HG03520 (cell line): ENCODE measurements around the gene TNS4.

Experiments used
- ATAC-seq: cut with Tn5 transposase; IDR thresholded peaks from one replicate; pipeline ENCODE4 v1.9.1; 2021; ENCODE audit warnings: mild to moderate bottlenecking, moderate library complexity; ENCODE audit not compliant: unreplicated experiment

Gene TNS4

GRCh38 chr17:40518401-40519088, 17.1 kb upstream of the TNS4 start:
- ATAC-seq: no peak

GRCh38 chr17:40517981-40518380, 16.6 kb upstream of the TNS4 start:
- ATAC-seq: no peak

GRCh38 chr17:40517286-40517662, 15.9 kb upstream of the TNS4 start:
- no peak for ATAC-seq

GRCh38 chr17:40516581-40517285, 15.3 kb upstream of the TNS4 start:
- ATAC-seq: no peak

- ATAC-seq: no peak
Measured at GRCh38 chr17:40515491-40516041, 14.1 kb upstream of the TNS4 start.

- no peak for ATAC-seq
Measured at GRCh38 chr17:40515011-40515410, 13.6 kb upstream of the TNS4 start.

GRCh38 chr17:40514013-40514875, 12.8 kb upstream of the TNS4 start:
- no peak for ATAC-seq

GRCh38 chr17:40511667-40512220, 10.3 kb upstream of the TNS4 start:
- ATAC-seq: no peak

- ATAC-seq: no peak
Measured at GRCh38 chr17:40511136-40511535, 9.7 kb upstream of the TNS4 start.

GRCh38 chr17:40510328-40510648, 8.9 kb upstream of the TNS4 start:
- ATAC-seq: no peak

- no peak for ATAC-seq
Measured at GRCh38 chr17:40509626-40510327, 8.4 kb upstream of the TNS4 start.

- ATAC-seq: no peak
Measured at GRCh38 chr17:40506786-40507185, 5.4 kb upstream of the TNS4 start.

GRCh38 chr17:40503154-40503553, 1.7 kb upstream of the TNS4 start:
- ATAC-seq: no peak

GRCh38 chr17:40502716-40503115, 1.3 kb upstream of the TNS4 start:
- ATAC-seq: no peak

GRCh38 chr17:40500709-40501108, 714 bp downstream of the TNS4 start:
- no peak for ATAC-seq

- ATAC-seq: no peak
Measured at GRCh38 chr17:40500190-40500589, 1.2 kb downstream of the TNS4 start.

- ATAC-seq: no peak
Measured at GRCh38 chr17:40499551-40500189, 1.8 kb downstream of the TNS4 start.

GRCh38 chr17:40498281-40499084, 2.9 kb downstream of the TNS4 start:
- no peak for ATAC-seq

GRCh38 chr17:40497695-40498094, 3.7 kb downstream of the TNS4 start:
- ATAC-seq: no peak
